Uterus (tissue), 2 donors: ENCODE results near the gene KRTAP10-10.

Experiments
- CTCF ChIP-seq, 4 experiments: fragments of 200-600 bp in 2 of 4; fragments of 450-650 bp in 2 of 4; sonication (generic) in 2 of 4; IDR thresholded peaks; one replicate each; pipeline ENCODE4 v1.5.1; 2016 to 2019; ENCODE audit warnings: antibody characterized with exemption in 4 of 4, mild to moderate bottlenecking in 2 of 4, moderate library complexity in 1 of 4
- POLR2A ChIP-seq, 2 donors: fragments of 450-650 bp; IDR thresholded peaks; one replicate each; pipeline ENCODE4 v1.6.1; 2016; ENCODE audit warnings: antibody characterized with exemption in 2 of 2, mild to moderate bottlenecking in 1 of 2, moderate library complexity in 1 of 2

GRCh38 chr21:44592446-44593311 is 44.5 kb upstream of the KRTAP10-10 start, which contains the start of gene KRTAP10-6:
- TF ChIP-seq POLR2A (IDR thresholded peaks at IDR 0.05): no peak
- TF ChIP-seq CTCF (IDR thresholded peaks at IDR 0.05): no peak
